ENCODE data around the gene STAG2. TPM values are rescaled to one million over a fixed set of nuclear protein-coding genes. Genes with fewer than 3 reads are reported as not detected.

Gene STAG2
- total and polyA plus RNA-seq, 2 donors (not counting 3 experiments of a cell fraction or from before 2014, with no cell fraction given), result 12.7 to 55.9 TPM

- no peak overlapping the region for H2AFZ ChIP-seq (ENCODE audit: low read depth, low read length)
- no peak overlapping the region for H3K27ac ChIP-seq (ENCODE audit: insufficient read depth, low read depth, low read length)
- no peaks in the 10 kb centered on the region for H3K27me3 ChIP-seq (ENCODE audit: control insufficient read depth in 2 of 2, insufficient read depth in 2 of 2, low read length in 2 of 2)
- CTCF ChIA-PET, result interaction anchor here (1.2 kb wide), 1 partner anchor 12 kb away, joined by 4 read pairs; no protein-coding TSS in a partner anchor
- H3K4me3 ChIP-seq (replicated peaks in 1 of 3; ENCODE audit: insufficient read depth in 1 of 3, low read depth in 1 of 3, low read length in 3 of 3), result peak overlapping the region in 1 of 3 experiments; percentile 98
- no peak for TF ChIP-seq FOS (IDR thresholded peaks at IDR 0.05; ENCODE audit: borderline replicate concordance, insufficient read depth, low read length)
- TF ChIP-seq POLR2AphosphoS5 (IDR thresholded peaks at IDR 0.05; ENCODE audit: insufficient read depth, low read depth, low read length), result no peak
- TF ChIP-seq GATA2 (IDR thresholded peaks at IDR 0.05; ENCODE audit: insufficient read depth, insufficient read length, low read depth, low read length), result no peak
- no peak for TF ChIP-seq POLR2A (IDR thresholded peaks at IDR 0.05; ENCODE audit: low read depth, low read length)
- TF ChIP-seq MYC (IDR thresholded peaks at IDR 0.05; ENCODE audit: low read depth, low read length), result no peak
- TF ChIP-seq MAX (IDR thresholded peaks at IDR 0.05; ENCODE audit: insufficient read depth, insufficient read length), result no peak
- peaks cover 80% of the 10 kb centered on the region for H3K79me2 ChIP-seq (ENCODE audit: control insufficient read depth, insufficient read depth, low read length)
- H3K9me3 ChIP-seq (replicated peaks; ENCODE audit: control insufficient read depth, insufficient read depth, low read length), result no peaks in the 10 kb centered on the region
- FAIRE-seq (no peak), DNase-seq (ENCODE audit: low read depth, low spot score) (peak; percentile 20)
- BruUV-seq (replicated peaks), result no TSS peak
- no peaks in the 10 kb centered on the region for H4K20me1 ChIP-seq (replicated peaks; ENCODE audit: control insufficient read depth, extremely low read depth, insufficient read depth, low read length)
- peaks cover 15% of the 10 kb centered on the region for H3K4me1 ChIP-seq (ENCODE audit: control insufficient read depth, extremely low read depth, insufficient read depth, low read length)
- no peak overlapping the region for H3K9ac ChIP-seq (replicated peaks; ENCODE audit: extremely low read depth, insufficient read depth, low read length)
- dilution Hi-C loops (cut with MboI; ENCODE audit: extremely low pct_ligation_motif_present, low sequenced_read_pairs), result no loop called here
- POLR2A ChIA-PET, result no interaction called here
- H3K36me3 ChIP-seq (ENCODE audit: control insufficient read depth in 2 of 2, extremely low read depth in 1 of 2, insufficient read depth in 2 of 2, low read length in 2 of 2), result no peaks in the 10 kb centered on the region
- H3K9me1 ChIP-seq (replicated peaks; ENCODE audit: control insufficient read depth, extremely low read depth, insufficient read depth, low read length), result no peaks in the 10 kb centered on the region
- H3K4me2 ChIP-seq (ENCODE audit: insufficient read depth, low read length), result peak overlapping the region; percentile 96
- intact Hi-C loops (cut with micrococcal nuclease), result loop anchor here (5.0 to 10.0 kb wide), 2 partner anchors 133 to 251 kb away; no protein-coding TSS in a partner anchor
Observed at GRCh38 chrX:123964156-123964834, 2.8 kb downstream of the STAG2 start.

DNA sequence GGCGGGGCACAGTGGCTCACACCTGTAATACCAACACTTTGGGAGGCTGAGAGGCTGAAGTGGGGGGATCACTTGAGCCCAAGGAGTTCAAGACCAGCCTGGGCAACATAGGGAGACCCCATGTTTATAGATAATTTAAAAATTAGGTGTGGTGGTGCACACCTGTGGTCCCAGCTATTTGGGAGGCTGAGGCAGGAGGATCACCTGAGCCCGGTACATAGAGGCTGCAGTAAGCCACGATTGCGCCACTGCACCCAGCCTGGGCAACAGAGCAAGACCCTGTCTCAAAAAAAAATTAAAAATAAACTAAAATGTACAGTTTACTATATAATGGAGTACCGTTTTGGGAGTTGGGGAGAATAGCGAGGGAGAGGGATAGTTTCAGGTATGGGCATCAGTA lies 4.2 kb downstream of the STAG2 start:
- CTCF ChIA-PET, result interaction anchor here (1.0 kb wide), 1 partner anchor 11 kb away, joined by 3 read pairs; no protein-coding TSS in a partner anchor
- BruUV-seq (replicated peaks), result no TSS peak
- H3K9ac ChIP-seq (replicated peaks; ENCODE audit: extremely low read depth, insufficient read depth, low read length), result no peak overlapping the region
- H4K20me1 ChIP-seq (replicated peaks; ENCODE audit: control insufficient read depth, extremely low read depth, insufficient read depth, low read length), result peaks cover under 1% of the 10 kb centered on the region
- peaks cover 13% of the 10 kb centered on the region for H3K4me1 ChIP-seq (ENCODE audit: control insufficient read depth, extremely low read depth, insufficient read depth, low read length)
- H3K27ac ChIP-seq (ENCODE audit: insufficient read depth, low read depth, low read length), result no peak overlapping the region
- H3K79me2 ChIP-seq (ENCODE audit: control insufficient read depth, insufficient read depth, low read length), result peaks cover 90% of the 10 kb centered on the region
- H3K4me3 ChIP-seq (replicated peaks in 1 of 3; ENCODE audit: insufficient read depth in 1 of 3, low read depth in 1 of 3, low read length in 3 of 3), result no peak overlapping the region
- FAIRE-seq, result no peak
- no peaks in the 10 kb centered on the region for H3K27me3 ChIP-seq (ENCODE audit: control insufficient read depth in 2 of 2, insufficient read depth in 2 of 2, low read length in 2 of 2)
- TF ChIP-seq POLR2AphosphoS5 (IDR thresholded peaks at IDR 0.05; ENCODE audit: insufficient read depth, low read depth, low read length), result no peak
- no peak for TF ChIP-seq CTCF (IDR thresholded peaks at IDR 0.05; ENCODE audit: extremely low read depth in 1 of 2, insufficient read depth in 1 of 2, low read depth in 1 of 2, low read length in 2 of 2)
- intact Hi-C loops (cut with micrococcal nuclease), result loop anchor here (10.0 kb wide), 1 partner anchor 249 kb away; no protein-coding TSS in a partner anchor
- no peaks in the 10 kb centered on the region for H3K9me3 ChIP-seq (replicated peaks; ENCODE audit: control insufficient read depth, insufficient read depth, low read length)
- dilution Hi-C loops (cut with MboI; ENCODE audit: extremely low pct_ligation_motif_present, low sequenced_read_pairs), result no loop called here
- POLR2A ChIA-PET, result no interaction called here
- H3K36me3 ChIP-seq (ENCODE audit: control insufficient read depth in 2 of 2, extremely low read depth in 1 of 2, insufficient read depth in 2 of 2, low read length in 2 of 2), result no peaks in the 10 kb centered on the region
- no peak overlapping the region for H2AFZ ChIP-seq (ENCODE audit: low read depth, low read length)
- DNase-seq (ENCODE audit: low read depth, low spot score), result no peak
- H3K9me1 ChIP-seq (replicated peaks; ENCODE audit: control insufficient read depth, extremely low read depth, insufficient read depth, low read length), result no peaks in the 10 kb centered on the region
- no peak overlapping the region for H3K4me2 ChIP-seq (ENCODE audit: insufficient read depth, low read length)

All from endothelial cell of umbilical vein (primary cell).